CD4-positive, alpha-beta memory T cell (primary cell): Measurements from ENCODE around the gene CD7. TPM values are rescaled to one million over a fixed set of nuclear protein-coding genes. Genes with fewer than 3 reads are reported as not detected.

Experiments
- CTCF ChIA-PET: fragments of 350-600 bp; sonication (Branson Sonifier 250); formaldehyde crosslinking; loops from one replicate; lab custom pipeline; 2021; ENCODE audit warnings: inconsistent platforms; ENCODE audit not compliant: partially characterized antibody; lab: Charles Lee
- POLR2A ChIA-PET: fragments of 350-600 bp; sonication (Branson Sonifier 250); formaldehyde crosslinking; loops from one replicate; lab custom pipeline; 2021; ENCODE audit not compliant: partially characterized antibody; lab: Charles Lee
- DNase-seq, 5 donors: peaks; one replicate each; pipeline versions ENCODE4 v3.0.0 to v3.0.0-alpha.2; 2020 to 2022; ENCODE audit warnings: mixed read lengths in 1 of 5
- H3K27ac ChIP-seq: one replicate; pipeline ENCODE4 v1.7.0; 2013; ENCODE audit warnings: low read depth, low read length
- H3K27me3 ChIP-seq: 2 replicates; pipeline ENCODE4 v1.7.0; 2013; ENCODE audit warnings: mild to moderate bottlenecking, low read length, moderate library complexity; ENCODE audit not compliant: insufficient read depth
- H3K36me3 ChIP-seq: 2 replicates; pipeline ENCODE4 v1.7.0; 2013; ENCODE audit warnings: mild to moderate bottlenecking, low read length, moderate library complexity; ENCODE audit not compliant: insufficient read depth
- H3K4me1 ChIP-seq: 2 replicates; pipeline ENCODE4 v1.7.0; 2013; ENCODE audit warnings: mild to moderate bottlenecking, low read length, moderate library complexity; ENCODE audit not compliant: insufficient read depth
- H3K4me3 ChIP-seq, 2 donors: one replicate each; pipeline ENCODE4 v1.7.0; 2013; ENCODE audit warnings: low read length in 2 of 2, mild to moderate bottlenecking in 1 of 2
- H3K9me3 ChIP-seq, 2 donors: one replicate each; pipeline ENCODE4 v1.7.0; 2013; ENCODE audit warnings: low read length in 2 of 2, control low read depth in 1 of 2; ENCODE audit not compliant: control insufficient read depth in 1 of 2
- H3K27ac Mint-ChIP-seq, 7 donors: one replicate each; pipeline ENCODE4 v1.8.0; 2020 to 2021; ENCODE audit warnings: mixed read lengths in 7 of 7, mild to moderate bottlenecking in 6 of 7, inconsistent platforms in 3 of 7, moderate library complexity in 3 of 7
- H3K27me3 Mint-ChIP-seq, 2 donors: one replicate each; pipeline ENCODE4 v1.8.0; 2020 to 2021; ENCODE audit warnings: mixed read lengths in 2 of 2
- H3K36me3 Mint-ChIP-seq, 2 donors: one replicate each; pipeline ENCODE4 v1.8.0; 2020 to 2021; ENCODE audit warnings: mixed read lengths in 2 of 2, inconsistent platforms in 1 of 2, mild to moderate bottlenecking in 1 of 2
- H3K4me1 Mint-ChIP-seq, 4 donors: one replicate each; pipeline ENCODE4 v1.8.0; 2020 to 2021; ENCODE audit warnings: mixed read lengths in 4 of 4, mild to moderate bottlenecking in 1 of 4
- H3K4me3 Mint-ChIP-seq, 8 donors: one replicate each; pipeline ENCODE4 v1.8.0; 2020 to 2021; ENCODE audit warnings: mixed read lengths in 8 of 8, mild to moderate bottlenecking in 7 of 8, moderate library complexity in 6 of 8, inconsistent platforms in 3 of 8
- H3K9me3 Mint-ChIP-seq, 8 donors: one replicate each; pipeline ENCODE4 v1.8.0; 2020 to 2021; ENCODE audit warnings: mixed read lengths in 8 of 8, mild to moderate bottlenecking in 5 of 8, inconsistent platforms in 3 of 8, moderate library complexity in 1 of 8
- intact Hi-C: fragments of 100-400 bp; cut with micrococcal nuclease; formaldehyde crosslinking; loops from one replicate; pipeline ENCODE4 v1.15.1; 2023
- polyA plus RNA-seq, 2 donors: library from polyadenylated mRNA; unstranded; fragments of 300-500 nt; fragmentation: Illumina TruSeq; gene quantifications; one replicate each; pipeline ENCODE4 v1.2.3, GENCODE V29; 2021
- total RNA-seq, 2 experiments: library from RNA; stranded (reverse); gene quantifications; one replicate each; pipeline ENCODE4 v1.2.3, GENCODE V29; 2021

The CD7 gene
- total and polyA plus RNA-seq, 4 experiments from 2014 or later = 40.9 to 82.6 (median 47.1) TPM

- peaks cover 0 to 1% of the 10 kb centered on the region in 2 donors for H3K27me3 Mint-ChIP-seq
- peaks cover 0 to 3% of the 10 kb centered on the region in 2 donors for H3K36me3 Mint-ChIP-seq
- H3K9me3 Mint-ChIP-seq = no peaks in the 10 kb centered on the region
- no peak for DNase-seq
- Histone ChIP-seq H3K27ac (no peak overlapping the region), H3K4me3 (no peak overlapping the region), H3K27me3 (no peaks in the 10 kb centered on the region), H3K4me1 (peaks cover 6% of the 10 kb centered on the region), H3K36me3 (no peaks in the 10 kb centered on the region), H3K9me3 (no peaks in the 10 kb centered on the region)
- no peak overlapping the region for H3K27ac Mint-ChIP-seq
- peaks cover 10 to 20% (median 13%) of the 10 kb centered on the region in 4 donors for H3K4me1 Mint-ChIP-seq
- POLR2A ChIA-PET = no interaction called here
- intact Hi-C loops = no loop called here
- H3K4me3 Mint-ChIP-seq = no peak overlapping the region
- CTCF ChIA-PET = no interaction called here
Observed at GRCh38 chr17:82339634-82340580, 22.5 kb upstream of the CD7 start.

GRCh38 chr17:82338858-82339633, 21.6 kb upstream of the CD7 start:
- no peak for DNase-seq
- H3K4me1 Mint-ChIP-seq = peaks cover 13 to 24% (median 17%) of the 10 kb centered on the region in 4 donors
- ChIA-PET POLR2A (no interaction called here), CTCF (no interaction called here)
- H3K27me3 Mint-ChIP-seq = peaks cover 0 to 2% of the 10 kb centered on the region in 2 donors
- no peak overlapping the region for H3K4me3 Mint-ChIP-seq
- Histone ChIP-seq H3K27me3 (no peaks in the 10 kb centered on the region), H3K4me1 (peaks cover 15% of the 10 kb centered on the region), H3K27ac (no peak overlapping the region), H3K36me3 (no peaks in the 10 kb centered on the region), H3K4me3 (no peak overlapping the region), H3K9me3 (no peaks in the 10 kb centered on the region)
- peaks cover 0 to 4% of the 10 kb centered on the region in 2 donors for H3K36me3 Mint-ChIP-seq
- H3K27ac Mint-ChIP-seq = peak overlapping the region in 1 of 7 donors; percentile 26
- intact Hi-C loops = no loop called here
- no peaks in the 10 kb centered on the region for H3K9me3 Mint-ChIP-seq

DNA sequence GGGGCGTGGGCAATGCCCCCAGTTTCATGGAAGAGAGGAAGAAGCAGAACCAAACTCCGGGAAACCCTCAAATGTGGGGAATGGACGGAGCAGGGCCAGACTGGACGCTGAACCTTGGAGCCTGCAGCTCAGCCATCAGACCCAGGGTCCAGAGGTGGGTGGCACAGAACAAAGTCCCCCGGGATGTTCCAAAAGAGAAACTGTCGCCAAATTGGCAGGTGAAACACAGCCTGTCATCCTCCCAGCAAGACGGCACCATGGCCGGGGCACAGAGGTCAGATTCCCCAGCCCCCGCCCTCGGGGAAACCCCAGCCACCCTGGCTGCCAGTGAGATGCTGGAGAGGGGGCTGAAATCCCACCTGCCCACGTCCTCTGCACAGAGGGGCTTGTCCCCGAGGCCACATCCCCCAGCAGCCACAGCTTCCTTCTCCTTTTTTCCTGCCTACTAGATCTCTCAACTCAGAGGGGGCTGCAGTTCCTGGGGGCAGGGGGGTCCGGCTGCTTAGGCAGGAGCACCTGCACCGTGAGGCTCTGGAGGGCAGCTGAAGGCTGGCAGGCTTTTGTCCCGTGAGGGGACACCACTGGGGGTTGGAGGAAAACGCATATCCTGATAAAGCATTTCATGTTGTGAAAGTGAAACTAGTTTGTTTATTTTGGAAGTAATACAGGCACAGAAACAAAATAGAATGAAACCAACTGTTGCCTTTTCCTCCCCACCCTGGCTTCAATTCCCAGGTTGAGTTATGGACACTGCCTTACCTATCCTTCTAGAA, 17.4 kb upstream of the CD7 start:
- no peaks in the 10 kb centered on the region for H3K9me3 Mint-ChIP-seq
- peaks cover 0 to 4% of the 10 kb centered on the region in 2 donors for H3K36me3 Mint-ChIP-seq
- ChIA-PET POLR2A (interaction anchor here (1.1 to 4.2 kb wide), 7 partner anchors 9 to 632 kb away, joined by 3 to 37 read pairs (median 6); partner anchors contain the start of genes CD7 and MRPL12), CTCF (no interaction called here)
- Histone ChIP-seq H3K36me3 (no peaks in the 10 kb centered on the region), H3K4me1 (peaks cover 24% of the 10 kb centered on the region), H3K9me3 (no peaks in the 10 kb centered on the region), H3K27ac (peak overlapping the region; percentile 52), H3K27me3 (no peaks in the 10 kb centered on the region), H3K4me3 (peak overlapping the region; percentile 58 to 73)
- intact Hi-C loops = no loop called here
- peak overlapping the region; percentile 96 to 100 (median 99) for H3K4me3 Mint-ChIP-seq
- peaks cover 0 to 2% of the 10 kb centered on the region in 2 donors for H3K27me3 Mint-ChIP-seq
- DNase-seq = peak; percentile 19 to 38 (median 35)
- H3K27ac Mint-ChIP-seq = peak overlapping the region; percentile 92 to 99 (median 98)
- H3K4me1 Mint-ChIP-seq = peaks cover 18 to 33% (median 24%) of the 10 kb centered on the region in 4 donors

DNA sequence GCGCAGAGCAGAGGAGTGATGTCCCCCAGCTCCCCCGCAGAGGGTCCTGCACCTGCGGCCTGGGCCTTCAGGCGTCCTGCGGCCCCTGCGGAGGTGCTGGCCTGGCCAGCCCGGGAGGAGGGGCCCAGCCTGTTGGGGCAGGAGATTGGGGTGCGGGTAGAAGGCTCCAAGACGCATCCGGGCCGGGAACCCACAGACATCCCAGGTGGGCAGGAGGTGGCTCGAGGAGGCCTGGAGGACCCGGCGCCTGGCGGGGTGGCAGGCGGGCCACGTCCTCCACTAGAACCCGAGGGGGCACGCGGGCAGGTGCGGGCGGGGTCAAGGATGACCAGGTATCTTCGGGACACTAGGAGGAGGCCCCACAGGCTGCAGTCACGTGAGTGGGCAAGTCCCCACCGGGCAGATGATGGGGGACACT, 16.8 kb upstream of the CD7 start:
- H3K27me3 ChIP-seq = no peaks in the 10 kb centered on the region
- H3K36me3 ChIP-seq = no peaks in the 10 kb centered on the region
- Mint-ChIP-seq H3K27me3 (peaks cover 0 to 2% of the 10 kb centered on the region in 2 donors), H3K27ac (peak overlapping the region; percentile 35 to 99 (median 98)), H3K36me3 (peaks cover 0 to 4% of the 10 kb centered on the region in 2 donors), H3K4me1 (peaks cover 18 to 33% (median 24%) of the 10 kb centered on the region in 4 donors), H3K9me3 (no peaks in the 10 kb centered on the region), H3K4me3 (peak overlapping the region; percentile 96 to 100 (median 99))
- H3K4me3 ChIP-seq = peak overlapping the region; percentile 58 to 73
- peaks cover 24% of the 10 kb centered on the region for H3K4me1 ChIP-seq
- intact Hi-C loops = no loop called here
- peak overlapping the region; percentile 52 for H3K27ac ChIP-seq
- ChIA-PET POLR2A (interaction anchor here (1.0 to 4.2 kb wide), 10 partner anchors 9 to 631 kb away, joined by 3 to 37 read pairs (median 4); partner anchors contain the start of genes CD7 and MRPL12), CTCF (interaction anchor here (1.1 to 1.6 kb wide), 3 partner anchors 15 to 97 kb away, joined by 3 to 8 read pairs (median 4); no protein-coding TSS in a partner anchor)
- peak in 1 of 5 donors; percentile 36 for DNase-seq
- no peaks in the 10 kb centered on the region for H3K9me3 ChIP-seq

GRCh38 chr17:82333279-82334171, 16.1 kb upstream of the CD7 start, which contains the start of gene SECTM1:
SECTM1 (minus strand) TSS chr17:82333766; CDS start chr17:82327240, 6,526 bp downstream.
- ChIA-PET POLR2A (interaction anchor here (0.9 to 4.2 kb wide), 11 partner anchors 11 to 631 kb away, joined by 3 to 37 read pairs (median 4); partner anchors contain the start of genes CD7 and MRPL12), CTCF (interaction anchor here (1.1 to 1.6 kb wide), 4 partner anchors 12 to 97 kb away, joined by 3 to 8 read pairs (median 4); no protein-coding TSS in a partner anchor)
- H3K4me3 Mint-ChIP-seq = peak within 1 kb of the TSS; percentile 96 to 100 (median 99)
- no peaks in the 10 kb centered on the region for H3K9me3 ChIP-seq
- peak within 1 kb of the TSS; percentile 58 to 73 for H3K4me3 ChIP-seq
- peak within 1 kb of the TSS; percentile 52 for H3K27ac ChIP-seq
- peak within 1 kb of the TSS; percentile 35 to 99 (median 98) for H3K27ac Mint-ChIP-seq
- H3K4me1 Mint-ChIP-seq = peaks cover 13 to 29% (median 19%) of the 10 kb centered on the region in 4 donors
- peaks cover 24% of the 10 kb centered on the region for H3K4me1 ChIP-seq
- no peaks in the 10 kb centered on the region for H3K36me3 ChIP-seq
- H3K9me3 Mint-ChIP-seq = no peaks in the 10 kb centered on the region
- DNase-seq = peak in 1 of 5 donors; percentile 40
- peaks cover 0 to 4% of the 10 kb centered on the region in 2 donors for H3K36me3 Mint-ChIP-seq
- peaks cover 0 to 2% of the 10 kb centered on the region in 2 donors for H3K27me3 Mint-ChIP-seq
- H3K27me3 ChIP-seq = no peaks in the 10 kb centered on the region
- intact Hi-C loops = no loop called here
